ENCODE results near the gene ZNF618.

Gene ZNF618

GRCh38 chr9:113988385-113989016, 112.4 kb downstream of the ZNF618 start:
- DNase-seq (ENCODE audit: low read depth, low spot score), result no peak
- H3K4me3 ChIP-seq (ENCODE audit: low read depth, low read length), result no peak overlapping the region
- no peak for TF ChIP-seq CTCF (IDR thresholded peaks at IDR 0.05; ENCODE audit: insufficient read depth, low read length, missing control alignments)
- ChIA-PET CTCF (interaction anchor here (0.9 kb wide), 1 partner anchor 26 kb away, joined by 3 read pairs; no protein-coding TSS in a partner anchor), POLR2A (no interaction called here)

- POLR2A ChIA-PET, result no interaction called here
- CTCF ChIA-PET, result interaction anchor here (0.9 kb wide), 1 partner anchor 26 kb away, joined by 3 read pairs; no protein-coding TSS in a partner anchor
These were observed 113.1 kb downstream of the ZNF618 start for GRCh38 chr9:113989017-113989713.

GRCh38 chr9:113989714-113990569, 113.8 kb downstream of the ZNF618 start:
- TF ChIP-seq CTCF (IDR thresholded peaks at IDR 0.05; ENCODE audit: insufficient read depth, low read length, missing control alignments), result no peak
- no peak for DNase-seq (ENCODE audit: low read depth, low spot score)
- no peak overlapping the region for H3K4me3 ChIP-seq (ENCODE audit: low read depth, low read length)
- CTCF ChIA-PET, result interaction anchor here (0.9 kb wide), 1 partner anchor 27 kb away, joined by 3 read pairs; no protein-coding TSS in a partner anchor
- POLR2A ChIA-PET, result no interaction called here

More at GRCh38 chr9:113989017-113989713, 113.1 kb downstream of the ZNF618 start:
- no peak for TF ChIP-seq CTCF (IDR thresholded peaks at IDR 0.05; ENCODE audit: insufficient read depth, low read length, missing control alignments)
- no peak overlapping the region for H3K4me3 ChIP-seq (ENCODE audit: low read depth, low read length)
- DNase-seq (ENCODE audit: low read depth, low spot score), result no peak

- TF ChIP-seq CTCF (IDR thresholded peaks at IDR 0.05; ENCODE audit: insufficient read depth, low read length, missing control alignments), result no peak
- H3K4me3 ChIP-seq (ENCODE audit: low read depth, low read length), result no peak overlapping the region
- ChIA-PET POLR2A (no interaction called here), CTCF (no interaction called here)
- DNase-seq (ENCODE audit: low read depth, low spot score), result no peak
These were observed 114.4 kb downstream of the ZNF618 start for GRCh38 chr9:113990570-113990907.

- ChIA-PET POLR2A (no interaction called here), CTCF (interaction anchor here (1.8 kb wide), 1 partner anchor 183 kb away, joined by 7 read pairs; no protein-coding TSS in a partner anchor)
- no peak for TF ChIP-seq CTCF (IDR thresholded peaks at IDR 0.05; ENCODE audit: insufficient read depth, low read length, missing control alignments)
- H3K4me3 ChIP-seq (ENCODE audit: low read depth, low read length), result no peak overlapping the region
- DNase-seq (ENCODE audit: low read depth, low spot score), result no peak
These were observed 114.9 kb downstream of the ZNF618 start for GRCh38 chr9:113990975-113991471.
